ENCODE measurements around the gene DAPK1.

DAPK1 gene

DNA sequence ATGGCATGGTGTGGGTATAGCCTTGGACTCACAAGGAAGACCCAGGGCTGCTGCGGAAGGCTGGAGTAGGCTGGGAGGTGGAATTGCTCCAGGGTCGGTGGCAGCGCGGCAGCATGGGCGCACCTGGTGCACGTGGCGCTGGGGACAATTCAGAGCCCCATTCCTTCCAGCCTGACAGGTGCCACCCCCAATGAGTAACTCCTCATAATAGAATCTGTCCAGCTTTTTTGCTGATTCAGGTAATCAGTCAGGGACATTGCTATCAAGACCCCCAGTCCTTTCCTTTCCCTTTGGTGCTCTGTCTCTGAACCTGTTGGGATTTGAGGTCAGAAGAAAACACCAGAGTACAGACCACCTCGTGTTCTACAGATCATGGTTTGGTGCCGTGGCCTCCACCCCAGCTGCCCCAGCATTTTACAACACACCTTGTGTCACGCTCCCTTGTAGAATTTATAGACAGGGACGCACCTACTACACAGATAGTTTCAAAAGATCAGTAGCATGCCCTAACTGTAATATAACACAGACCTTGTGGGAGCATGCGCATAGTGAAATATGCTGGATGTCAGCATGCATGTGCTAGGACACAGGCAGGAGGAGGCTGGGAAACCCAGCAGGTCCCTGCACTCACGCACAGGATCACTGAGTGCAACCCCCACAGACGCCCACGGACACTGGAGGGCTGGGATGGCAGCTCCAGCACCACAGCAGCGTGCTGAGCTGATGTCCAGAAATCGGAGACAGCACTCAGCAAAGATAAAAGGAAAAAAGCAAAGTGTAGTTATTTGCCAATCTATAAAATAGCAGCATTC, 180.3 kb downstream of the DAPK1 start:
- H3K4me3 ChIP-seq (ENCODE audit: low read depth, low read length) = no peak overlapping the region
- no peaks in the 10 kb centered on the region for H3K4me1 ChIP-seq (ENCODE audit: control insufficient read depth, insufficient read depth, low read length, unreplicated experiment)
- H3K27me3 ChIP-seq (ENCODE audit: insufficient read depth, low read length) = no peaks in the 10 kb centered on the region
- no peak overlapping the region for H3K27ac ChIP-seq (ENCODE audit: low read depth, low read length)
- H3K36me3 ChIP-seq (ENCODE audit: insufficient read depth, low read length) = no peaks in the 10 kb centered on the region
- no peak overlapping the region for H2AFZ ChIP-seq (ENCODE audit: low read length, unreplicated experiment)
- H3K79me2 ChIP-seq (ENCODE audit: control insufficient read depth, insufficient read depth, low read length, unreplicated experiment) = no peaks in the 10 kb centered on the region

DNA sequence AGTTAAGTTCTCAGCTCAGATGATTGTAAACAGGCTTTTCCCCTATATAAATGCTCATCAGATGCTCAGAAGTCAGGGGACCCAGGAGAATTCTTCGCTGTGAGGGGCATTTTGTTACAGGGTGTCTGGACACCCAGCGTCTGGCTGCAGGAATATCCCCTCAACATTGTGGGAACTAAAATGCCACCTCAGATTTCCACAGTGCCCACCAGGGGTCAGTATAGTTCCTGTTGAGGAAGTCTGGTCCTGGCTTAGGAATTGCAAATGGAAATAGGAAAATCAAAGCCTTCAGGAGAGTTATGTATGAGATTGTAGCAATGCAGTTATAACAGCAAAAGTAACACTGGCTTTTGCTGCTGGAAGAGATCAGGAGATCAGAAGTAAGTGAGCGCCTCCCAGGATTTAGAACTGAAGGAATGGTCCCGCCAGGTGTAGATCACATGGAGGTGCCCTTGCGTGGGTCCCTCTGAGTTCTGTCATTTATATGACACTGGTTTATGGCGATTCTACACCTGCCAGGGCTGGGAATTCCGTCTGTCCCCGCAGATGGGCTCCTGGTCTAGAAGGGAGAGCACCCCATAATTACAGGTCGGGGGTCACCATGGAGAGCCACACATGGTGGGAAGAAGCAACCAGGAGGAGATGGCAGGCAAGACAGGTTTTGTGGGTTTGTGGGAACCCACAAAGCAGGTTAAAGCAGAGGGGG, 181.1 kb downstream of the DAPK1 start:
- Histone ChIP-seq H3K79me2 (ENCODE audit: control insufficient read depth, insufficient read depth, low read length, unreplicated experiment) (no peaks in the 10 kb centered on the region), H2AFZ (ENCODE audit: low read length, unreplicated experiment) (no peak overlapping the region), H3K27me3 (ENCODE audit: insufficient read depth, low read length) (no peaks in the 10 kb centered on the region), H3K36me3 (ENCODE audit: insufficient read depth, low read length) (no peaks in the 10 kb centered on the region), H3K4me3 (ENCODE audit: low read depth, low read length) (no peak overlapping the region), H3K4me1 (ENCODE audit: control insufficient read depth, insufficient read depth, low read length, unreplicated experiment) (no peaks in the 10 kb centered on the region), H3K27ac (ENCODE audit: low read depth, low read length) (no peak overlapping the region)

GRCh38 chr9:87681271-87682061, 183.8 kb downstream of the DAPK1 start:
- Histone ChIP-seq H3K27me3 (ENCODE audit: insufficient read depth, low read length) (no peaks in the 10 kb centered on the region), H3K36me3 (ENCODE audit: insufficient read depth, low read length) (no peaks in the 10 kb centered on the region), H3K4me3 (ENCODE audit: low read depth, low read length) (no peak overlapping the region), H3K27ac (ENCODE audit: low read depth, low read length) (no peak overlapping the region), H3K4me1 (ENCODE audit: control insufficient read depth, insufficient read depth, low read length, unreplicated experiment) (peaks cover 17% of the 10 kb centered on the region), H2AFZ (ENCODE audit: low read length, unreplicated experiment) (no peak overlapping the region), H3K79me2 (ENCODE audit: control insufficient read depth, insufficient read depth, low read length, unreplicated experiment) (no peaks in the 10 kb centered on the region)

- H3K79me2 ChIP-seq (ENCODE audit: control insufficient read depth, insufficient read depth, low read length, unreplicated experiment) = no peaks in the 10 kb centered on the region
- no peaks in the 10 kb centered on the region for H3K27me3 ChIP-seq (ENCODE audit: insufficient read depth, low read length)
- no peak overlapping the region for H3K4me3 ChIP-seq (ENCODE audit: low read depth, low read length)
- H3K4me1 ChIP-seq (ENCODE audit: control insufficient read depth, insufficient read depth, low read length, unreplicated experiment) = peaks cover 17% of the 10 kb centered on the region
- H2AFZ ChIP-seq (ENCODE audit: low read length, unreplicated experiment) = no peak overlapping the region
- no peaks in the 10 kb centered on the region for H3K36me3 ChIP-seq (ENCODE audit: insufficient read depth, low read length)
- H3K27ac ChIP-seq (ENCODE audit: low read depth, low read length) = no peak overlapping the region
Measured at GRCh38 chr9:87682085-87682484, 184.4 kb downstream of the DAPK1 start.

- Histone ChIP-seq H2AFZ (ENCODE audit: low read length, unreplicated experiment) (no peak overlapping the region), H3K27me3 (ENCODE audit: insufficient read depth, low read length) (no peaks in the 10 kb centered on the region), H3K36me3 (ENCODE audit: insufficient read depth, low read length) (no peaks in the 10 kb centered on the region), H3K4me1 (ENCODE audit: control insufficient read depth, insufficient read depth, low read length, unreplicated experiment) (peaks cover 17% of the 10 kb centered on the region), H3K79me2 (ENCODE audit: control insufficient read depth, insufficient read depth, low read length, unreplicated experiment) (no peaks in the 10 kb centered on the region), H3K27ac (ENCODE audit: low read depth, low read length) (no peak overlapping the region), H3K4me3 (ENCODE audit: low read depth, low read length) (no peak overlapping the region)
Measured at GRCh38 chr9:87682618-87683017, 185.0 kb downstream of the DAPK1 start.

DNA sequence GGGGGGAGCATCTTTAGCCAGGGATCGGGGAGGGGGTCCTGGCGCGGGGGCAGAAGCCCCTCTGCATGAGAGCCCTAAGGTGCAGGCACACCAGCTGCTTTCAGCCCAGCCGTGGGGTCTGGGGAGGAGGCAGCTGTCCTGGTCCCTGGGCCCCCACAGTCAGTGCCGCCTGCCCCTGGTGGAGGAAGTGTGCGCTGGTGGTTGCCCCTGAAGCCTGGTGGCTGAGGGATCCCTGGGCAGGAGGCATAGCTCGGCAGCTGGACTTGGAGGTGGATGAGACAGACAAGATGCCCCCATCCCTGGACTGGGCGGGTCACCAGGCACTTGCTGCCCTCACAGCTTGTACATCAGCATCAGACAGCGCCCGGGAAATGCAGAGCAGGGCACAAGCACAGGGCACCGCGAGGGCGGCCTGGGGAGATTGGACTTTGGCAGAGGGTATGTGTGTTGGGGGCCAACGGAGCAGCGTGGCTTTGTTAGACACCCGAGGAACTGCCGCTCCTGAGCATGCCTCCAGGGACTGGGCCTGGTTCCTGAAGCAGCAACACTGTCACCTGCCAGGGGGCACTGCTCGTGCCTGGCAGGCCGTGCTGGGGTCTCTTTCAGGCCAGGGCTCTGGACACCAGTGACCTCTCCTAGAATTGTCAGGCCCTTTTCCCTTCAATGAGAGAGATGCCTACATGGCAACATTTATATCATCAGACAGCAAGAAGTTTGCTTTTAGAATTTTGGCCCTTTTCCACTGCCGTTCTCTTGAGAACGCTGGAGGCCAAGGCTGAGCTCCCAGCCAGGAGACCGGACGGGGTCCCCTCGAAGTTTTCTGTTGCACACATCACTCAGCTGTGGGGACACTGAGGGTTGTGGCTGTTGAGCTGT, 186.3 kb downstream of the DAPK1 start:
- Histone ChIP-seq H3K36me3 (ENCODE audit: insufficient read depth, low read length) (no peaks in the 10 kb centered on the region), H3K27me3 (ENCODE audit: insufficient read depth, low read length) (no peaks in the 10 kb centered on the region), H3K4me3 (ENCODE audit: low read depth, low read length) (no peak overlapping the region), H3K79me2 (ENCODE audit: control insufficient read depth, insufficient read depth, low read length, unreplicated experiment) (no peaks in the 10 kb centered on the region), H2AFZ (ENCODE audit: low read length, unreplicated experiment) (no peak overlapping the region), H3K4me1 (ENCODE audit: control insufficient read depth, insufficient read depth, low read length, unreplicated experiment) (peaks cover 17% of the 10 kb centered on the region), H3K27ac (ENCODE audit: low read depth, low read length) (no peak overlapping the region)

GRCh38 chr9:87684627-87685219, 187.1 kb downstream of the DAPK1 start:
- Histone ChIP-seq H3K27ac (ENCODE audit: low read depth, low read length) (peak overlapping the region; percentile 40; the same call in 1 of the 2 replicates), H3K4me3 (ENCODE audit: low read depth, low read length) (no peak overlapping the region), H3K27me3 (ENCODE audit: insufficient read depth, low read length) (no peaks in the 10 kb centered on the region), H3K79me2 (ENCODE audit: control insufficient read depth, insufficient read depth, low read length, unreplicated experiment) (no peaks in the 10 kb centered on the region), H3K36me3 (ENCODE audit: insufficient read depth, low read length) (0 out of 2 replicates have a peak, but pooled peaks cover 1% of the 10 kb centered on the region), H3K4me1 (ENCODE audit: control insufficient read depth, insufficient read depth, low read length, unreplicated experiment) (peaks cover 17% of the 10 kb centered on the region), H2AFZ (ENCODE audit: low read length, unreplicated experiment) (no peak overlapping the region)

DNA sequence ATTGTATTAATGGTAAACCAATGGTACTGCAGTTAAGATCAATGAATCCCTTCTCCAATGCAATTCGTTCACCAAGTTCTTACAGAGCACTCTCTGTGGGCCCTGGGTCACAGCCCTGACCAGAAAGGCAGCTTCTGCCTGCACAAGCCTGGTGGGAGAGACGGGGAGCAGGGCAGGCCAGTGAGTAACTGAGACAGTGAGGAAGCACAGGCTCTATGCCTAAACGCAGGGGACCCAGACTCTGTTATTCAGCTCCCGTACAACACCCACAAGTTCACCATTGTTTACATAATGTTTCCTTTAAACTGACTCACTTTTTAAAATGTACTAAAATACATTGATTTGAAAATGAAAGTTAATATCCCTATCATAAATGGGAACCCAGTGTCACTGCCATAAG, 187.8 kb downstream of the DAPK1 start:
- peak overlapping the region; percentile 43 for H2AFZ ChIP-seq (ENCODE audit: low read length, unreplicated experiment)
- no peaks in the 10 kb centered on the region for H3K27me3 ChIP-seq (ENCODE audit: insufficient read depth, low read length)
- H3K4me1 ChIP-seq (ENCODE audit: control insufficient read depth, insufficient read depth, low read length, unreplicated experiment) = peaks cover 17% of the 10 kb centered on the region
- no peaks in the 10 kb centered on the region for H3K79me2 ChIP-seq (ENCODE audit: control insufficient read depth, insufficient read depth, low read length, unreplicated experiment)
- H3K4me3 ChIP-seq (ENCODE audit: low read depth, low read length) = no peak overlapping the region
- H3K27ac ChIP-seq (ENCODE audit: low read depth, low read length) = peak overlapping the region; percentile 40
- peaks cover 4% of the 10 kb centered on the region; the same call in 1 of the 2 replicates for H3K36me3 ChIP-seq (ENCODE audit: insufficient read depth, low read length)

- Histone ChIP-seq H3K79me2 (ENCODE audit: control insufficient read depth, insufficient read depth, low read length, unreplicated experiment) (no peaks in the 10 kb centered on the region), H2AFZ (ENCODE audit: low read length, unreplicated experiment) (peak overlapping the region; percentile 43), H3K4me3 (ENCODE audit: low read depth, low read length) (no peak overlapping the region), H3K27ac (ENCODE audit: low read depth, low read length) (peak overlapping the region; percentile 40), H3K4me1 (ENCODE audit: control insufficient read depth, insufficient read depth, low read length, unreplicated experiment) (peaks cover 17% of the 10 kb centered on the region), H3K36me3 (ENCODE audit: insufficient read depth, low read length) (peaks cover 4% of the 10 kb centered on the region; the same call in 1 of the 2 replicates), H3K27me3 (ENCODE audit: insufficient read depth, low read length) (no peaks in the 10 kb centered on the region)
Measured at GRCh38 chr9:87685871-87686519, 188.3 kb downstream of the DAPK1 start.

Measured in ACC112 (cell line).